NB4 (cell line): ENCODE measurements around the gene CNST.

Experiments
- DNase-seq: peaks from one replicate; pipeline ENCODE4 v3.0.0; 2010; ENCODE audit warnings: low read depth
- H3K4me3 ChIP-seq: one replicate; pipeline ENCODE4 v1.5.1; 2011; ENCODE audit warnings: mild to moderate bottlenecking, low read depth, low read length, moderate library complexity
- CTCF ChIP-seq: IDR thresholded peaks from one replicate; pipeline ENCODE4 v1.5.1; 2012; ENCODE audit warnings: low read depth, low read length
- MAX ChIP-seq: IDR thresholded peaks from 2 replicates; pipeline ENCODE4 v1.6.1; 2011; ENCODE audit warnings: low read depth, low read length
- MYC ChIP-seq: IDR thresholded peaks from 2 replicates; pipeline ENCODE4 v1.6.1; 2011; ENCODE audit warnings: low read depth, low read length
- POLR2A ChIP-seq: IDR thresholded peaks from 2 replicates; pipeline ENCODE4 v1.6.1; 2011; ENCODE audit warnings: mild to moderate bottlenecking; ENCODE audit not compliant: insufficient read length; ENCODE audit errors: extremely low read depth

Gene CNST

DNA sequence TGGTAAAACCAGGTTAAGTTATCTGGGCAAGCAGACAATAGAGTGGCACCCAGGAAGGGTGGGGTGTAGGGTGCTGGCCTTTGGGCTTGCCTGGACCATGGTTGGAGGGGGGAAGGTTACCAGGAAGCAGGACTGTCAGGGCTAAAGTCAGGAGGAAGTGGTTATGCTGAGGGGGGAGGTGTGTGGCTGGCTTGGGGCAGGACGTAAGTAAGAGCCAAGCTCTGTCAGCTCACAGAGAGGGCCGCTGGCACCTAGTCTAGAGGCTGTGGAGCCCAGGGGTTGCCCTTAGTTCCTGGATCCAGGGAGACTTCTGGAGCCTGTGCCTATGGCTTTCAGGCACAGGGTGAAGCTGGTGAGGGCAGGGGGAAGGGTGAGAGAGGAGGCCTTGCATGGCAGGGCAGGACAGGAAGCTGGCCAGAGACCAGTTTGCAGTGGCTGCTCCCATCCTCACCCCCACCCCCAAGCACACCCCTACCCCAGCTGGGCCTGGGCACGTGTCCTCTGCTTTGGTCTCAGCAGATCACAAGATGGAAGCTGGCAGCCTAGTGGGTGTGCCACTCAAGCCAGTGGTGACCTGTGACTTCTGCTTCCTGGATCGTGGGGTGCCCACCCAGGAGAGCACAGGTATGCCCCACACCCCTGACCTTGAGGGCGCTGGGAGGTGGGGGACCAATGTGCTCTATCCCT is 38.7 kb upstream of the CNST start:
- TF ChIP-seq CTCF (no peak), MAX (no peak), POLR2A (no peak), MYC (no peak)
- peak; percentile 67 for DNase-seq
- no peak overlapping the region for H3K4me3 ChIP-seq

GRCh38 chr1:246528933-246529731 is 37.1 kb upstream of the CNST start:
- no peak overlapping the region for H3K4me3 ChIP-seq
- DNase-seq = no peak
- no peak for TF ChIP-seq CTCF
- no peak for TF ChIP-seq MYC
- no peak for TF ChIP-seq POLR2A
- TF ChIP-seq MAX = no peak

DNA sequence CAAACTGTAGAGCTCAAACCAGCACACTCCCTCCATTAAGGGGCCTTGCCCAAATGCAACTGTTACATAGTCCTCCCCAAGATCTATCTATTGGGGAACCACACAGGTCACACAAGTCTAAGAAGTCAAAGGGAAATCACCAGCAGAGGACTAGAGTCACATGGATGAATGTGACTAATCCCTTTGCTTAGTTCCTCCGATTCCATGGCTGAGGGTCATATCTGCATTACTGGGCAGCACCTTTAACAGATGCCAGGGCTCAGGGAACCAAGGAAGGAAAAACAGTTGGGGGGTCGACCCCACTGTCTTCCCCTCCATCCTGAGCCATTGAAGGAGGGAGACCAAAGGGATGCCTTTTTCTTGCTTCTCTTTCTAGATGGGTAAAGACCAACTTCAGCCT is 35.8 kb upstream of the CNST start:
- no peak for TF ChIP-seq POLR2A
- no peak for TF ChIP-seq CTCF
- DNase-seq = no peak
- no peak overlapping the region for H3K4me3 ChIP-seq

- TF ChIP-seq MAX = no peak
- no peak for TF ChIP-seq POLR2A
- TF ChIP-seq CTCF = no peak
- no peak for TF ChIP-seq MYC
- no peak overlapping the region for H3K4me3 ChIP-seq
- no peak for DNase-seq
Measured at GRCh38 chr1:246532519-246532918, 33.7 kb upstream of the CNST start.

- no peak overlapping the region for H3K4me3 ChIP-seq
- TF ChIP-seq POLR2A (no peak), MAX (no peak), CTCF (no peak), MYC (no peak)
- no peak for DNase-seq
Measured at GRCh38 chr1:246533371-246533905, 32.8 kb upstream of the CNST start.
